SH-SY5Y (cell line): ENCODE measurements around the gene NUP214.

Source experiments
- GATA2 ChIP-seq: IDR thresholded peaks from 2 replicates; pipeline ENCODE4 v1.6.1; 2011; ENCODE audit warnings: mild to moderate bottlenecking, low read depth, low read length
- GATA3 ChIP-seq: IDR thresholded peaks from 2 replicates; pipeline ENCODE4 v1.6.1; 2011; ENCODE audit warnings: low read depth, mild to moderate bottlenecking, low read length, moderate library complexity

Gene NUP214

DNA sequence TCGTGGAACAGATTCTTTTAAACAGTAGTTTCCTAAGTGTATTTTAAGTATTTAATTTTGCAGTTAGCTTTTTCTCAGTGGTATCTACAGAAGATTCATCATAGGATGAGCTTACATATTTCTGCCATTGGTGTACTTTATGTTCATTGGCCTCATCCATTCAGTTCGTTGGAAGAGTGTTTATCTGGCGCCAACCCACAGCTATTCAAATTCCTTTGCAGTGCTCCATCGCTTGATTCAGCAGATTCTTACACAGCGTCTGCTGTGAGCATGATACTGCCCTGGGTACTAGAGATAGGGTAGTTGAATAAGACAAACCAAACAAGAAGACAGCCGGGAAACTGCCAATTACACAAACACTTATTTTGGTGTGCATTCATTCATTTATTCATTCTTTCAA, 55.1 kb downstream of the NUP214 start:
- no peak for TF ChIP-seq GATA2
- TF ChIP-seq GATA3, result no peak

DNA sequence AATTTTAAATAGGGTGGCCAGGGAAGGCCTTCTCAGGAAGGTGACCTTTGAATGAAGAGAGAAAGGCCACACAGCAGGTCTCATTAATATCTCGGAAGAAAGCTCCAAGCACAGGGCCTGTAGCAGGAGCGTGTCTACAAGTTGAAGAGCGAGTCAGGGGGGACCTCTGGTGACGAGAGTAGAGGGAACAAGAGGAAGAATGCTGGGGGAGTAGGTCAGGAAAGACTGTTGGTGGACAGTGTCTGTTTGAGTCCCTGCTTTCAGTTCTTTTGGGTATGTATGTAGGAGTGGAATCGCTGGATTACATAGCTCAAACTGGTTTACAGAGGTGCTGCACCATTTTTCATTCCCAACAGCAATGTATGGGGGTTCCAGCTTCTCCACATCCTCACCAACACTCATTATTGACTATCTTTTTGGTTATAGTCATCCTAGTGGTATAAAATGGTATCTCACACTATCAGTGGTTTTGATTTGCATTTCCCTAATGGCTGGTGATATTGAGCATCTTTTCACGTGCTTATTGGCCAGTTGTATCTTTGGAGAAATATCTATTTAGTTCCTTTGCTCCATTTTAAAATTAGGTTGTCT, 55.8 kb downstream of the NUP214 start:
- TF ChIP-seq GATA2 (no peak), GATA3 (no peak)

DNA sequence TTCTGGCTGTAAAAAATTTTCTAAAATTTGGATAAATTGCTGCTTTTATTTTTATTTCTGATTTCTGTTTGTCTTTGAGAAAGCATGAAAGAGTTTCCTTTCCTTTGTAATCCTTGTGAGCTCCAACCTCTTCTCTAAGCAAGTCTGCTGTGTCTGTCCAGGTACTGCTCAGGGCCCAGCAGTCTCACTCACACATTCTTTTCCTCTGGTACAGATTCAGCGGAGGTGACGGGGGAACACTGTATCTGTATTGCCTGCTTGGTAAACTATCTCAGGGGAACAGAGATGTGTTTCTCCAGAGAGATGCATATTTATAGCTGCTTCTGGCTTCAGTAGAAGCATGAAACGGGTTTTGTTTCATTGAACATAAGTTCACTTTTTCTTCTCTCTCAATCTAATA, 60.5 kb downstream of the NUP214 start:
- TF ChIP-seq GATA2 (no peak), GATA3 (no peak)

DNA sequence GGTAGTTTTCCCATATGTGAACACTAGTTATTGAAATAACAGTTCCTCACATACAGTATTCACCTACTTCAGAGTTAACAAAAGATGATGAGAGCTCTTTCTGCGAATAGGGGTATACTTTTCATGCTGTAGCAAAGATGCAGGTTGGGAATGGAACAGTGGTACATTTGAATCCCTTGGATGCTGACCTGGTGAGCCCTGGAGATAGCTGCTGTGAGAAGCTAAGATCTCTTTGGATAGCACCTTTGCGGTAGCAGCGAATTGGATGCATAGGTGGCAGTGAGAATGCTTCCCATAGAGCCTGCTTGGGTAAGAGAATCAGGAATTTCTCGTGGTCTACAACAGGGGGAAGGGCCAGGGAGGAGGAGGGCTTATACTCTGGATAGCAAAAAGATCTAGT, 61.2 kb downstream of the NUP214 start:
- no peak for TF ChIP-seq GATA3
- TF ChIP-seq GATA2, result no peak

GRCh38 chr9:131187957-131188356, 62.6 kb downstream of the NUP214 start:
- TF ChIP-seq GATA3, result no peak
- TF ChIP-seq GATA2, result no peak

GRCh38 chr9:131188976-131189375, 63.6 kb downstream of the NUP214 start:
- no peak for TF ChIP-seq GATA2
- no peak for TF ChIP-seq GATA3

DNA sequence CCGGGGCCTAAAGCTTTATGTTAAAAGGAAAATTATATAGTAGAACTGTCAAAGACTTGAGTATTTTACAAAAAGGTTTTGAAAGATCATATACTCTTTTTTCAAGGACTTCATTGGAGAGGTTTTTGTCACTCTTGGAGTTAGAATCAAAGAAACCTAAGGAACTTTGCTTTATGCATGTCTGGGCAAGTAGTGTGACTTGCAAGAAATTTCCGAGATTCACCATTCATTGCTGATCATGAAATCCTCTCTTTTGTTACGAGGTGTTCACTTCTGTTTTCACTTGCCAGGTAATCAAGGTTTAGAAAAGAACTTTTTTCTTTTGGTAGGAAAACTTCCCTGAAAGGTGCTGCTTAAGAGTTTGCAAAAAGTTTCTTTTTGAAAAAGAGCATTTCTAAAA, 64.8 kb downstream of the NUP214 start:
- no peak for TF ChIP-seq GATA3
- no peak for TF ChIP-seq GATA2

DNA sequence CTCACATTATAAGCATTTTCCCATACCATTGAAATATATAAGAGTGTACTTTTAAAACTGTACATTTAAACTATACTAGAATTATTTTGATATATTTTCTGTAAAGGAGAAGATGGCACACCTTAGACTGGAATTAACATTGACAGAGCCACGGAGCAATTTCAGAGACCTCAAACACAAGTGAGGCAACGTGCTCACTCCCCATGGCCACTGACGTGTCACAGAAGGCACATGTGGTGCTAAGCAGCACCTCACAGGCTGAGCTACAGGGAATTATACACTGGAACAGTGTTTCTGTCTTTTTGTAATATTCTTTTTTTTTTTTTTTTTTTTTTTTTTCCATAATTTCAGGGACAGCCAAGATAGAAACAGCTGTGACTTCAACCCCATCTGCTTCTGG, 66.5 kb downstream of the NUP214 start:
- TF ChIP-seq GATA2 (no peak), GATA3 (no peak)

DNA sequence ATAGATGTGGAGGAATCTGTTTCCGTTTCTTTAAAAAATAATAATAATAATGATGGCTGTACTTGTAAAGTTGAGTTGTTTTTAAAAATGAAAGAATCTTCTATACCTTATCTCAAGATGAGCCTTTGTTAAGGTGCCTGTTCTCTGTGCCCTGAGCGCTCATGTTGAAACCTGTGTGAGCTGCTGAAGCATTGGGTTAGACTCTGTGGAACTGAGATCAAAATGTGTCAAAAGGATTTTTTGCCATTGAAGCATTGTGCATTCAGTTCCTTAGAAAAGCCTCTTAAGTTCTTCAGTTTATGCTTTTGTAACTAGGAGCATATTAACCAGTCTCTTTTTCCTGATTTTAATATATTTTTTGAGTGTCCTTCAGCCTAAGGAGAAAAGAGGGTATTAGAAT, 67.7 kb downstream of the NUP214 start:
- no peak for TF ChIP-seq GATA2
- no peak for TF ChIP-seq GATA3

GRCh38 chr9:131194762-131195161, 69.4 kb downstream of the NUP214 start:
- no peak for TF ChIP-seq GATA2
- no peak for TF ChIP-seq GATA3

DNA sequence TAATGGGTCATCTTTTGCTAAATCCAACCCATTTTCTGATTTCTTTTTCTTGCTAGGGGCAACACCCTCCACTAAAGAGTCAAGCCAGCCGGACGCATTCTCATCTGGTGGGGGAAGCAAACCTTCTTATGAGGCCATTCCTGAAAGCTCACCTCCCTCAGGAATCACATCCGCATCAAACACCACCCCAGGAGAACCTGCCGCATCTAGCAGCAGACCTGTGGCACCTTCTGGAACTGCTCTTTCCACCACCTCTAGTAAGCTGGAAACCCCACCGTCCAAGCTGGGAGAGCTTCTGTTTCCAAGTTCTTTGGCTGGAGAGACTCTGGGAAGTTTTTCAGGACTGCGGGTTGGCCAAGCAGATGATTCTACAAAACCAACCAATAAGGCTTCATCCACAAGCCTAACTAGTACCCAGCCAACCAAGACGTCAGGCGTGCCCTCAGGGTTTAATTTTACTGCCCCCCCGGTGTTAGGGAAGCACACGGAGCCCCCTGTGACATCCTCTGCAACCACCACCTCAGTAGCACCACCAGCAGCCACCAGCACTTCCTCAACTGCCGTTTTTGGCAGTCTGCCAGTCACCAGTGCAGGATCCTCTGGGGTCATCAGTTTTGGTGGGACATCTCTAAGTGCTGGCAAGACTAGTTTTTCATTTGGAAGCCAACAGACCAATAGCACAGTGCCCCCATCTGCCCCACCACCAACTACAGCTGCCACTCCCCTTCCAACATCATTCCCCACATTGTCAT, 72.0 kb downstream of the NUP214 start:
- no peak for TF ChIP-seq GATA2
- no peak for TF ChIP-seq GATA3

DNA sequence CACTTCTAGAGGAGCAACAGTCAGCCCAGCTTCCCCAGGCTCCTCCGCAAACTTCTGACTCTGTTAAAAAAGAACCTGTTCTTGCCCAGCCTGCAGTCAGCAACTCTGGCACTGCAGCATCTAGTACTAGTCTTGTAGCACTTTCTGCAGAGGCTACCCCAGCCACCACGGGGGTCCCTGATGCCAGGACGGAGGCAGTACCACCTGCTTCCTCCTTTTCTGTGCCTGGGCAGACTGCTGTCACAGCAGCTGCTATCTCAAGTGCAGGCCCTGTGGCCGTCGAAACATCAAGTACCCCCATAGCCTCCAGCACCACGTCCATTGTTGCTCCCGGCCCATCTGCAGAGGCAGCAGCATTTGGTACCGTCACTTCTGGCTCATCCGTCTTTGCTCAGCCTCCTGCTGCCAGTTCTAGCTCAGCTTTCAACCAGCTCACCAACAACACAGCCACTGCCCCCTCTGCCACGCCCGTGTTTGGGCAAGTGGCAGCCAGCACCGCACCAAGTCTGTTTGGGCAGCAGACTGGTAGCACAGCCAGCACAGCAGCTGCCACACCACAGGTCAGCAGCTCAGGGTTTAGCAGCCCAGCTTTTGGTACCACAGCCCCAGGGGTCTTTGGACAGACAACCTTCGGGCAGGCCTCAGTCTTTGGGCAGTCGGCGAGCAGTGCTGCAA, 72.8 kb downstream of the NUP214 start:
- TF ChIP-seq GATA2 (no peak), GATA3 (no peak)

GRCh38 chr9:131201856-131202255, 76.5 kb downstream of the NUP214 start:
- TF ChIP-seq GATA3 (no peak), GATA2 (no peak)

DNA sequence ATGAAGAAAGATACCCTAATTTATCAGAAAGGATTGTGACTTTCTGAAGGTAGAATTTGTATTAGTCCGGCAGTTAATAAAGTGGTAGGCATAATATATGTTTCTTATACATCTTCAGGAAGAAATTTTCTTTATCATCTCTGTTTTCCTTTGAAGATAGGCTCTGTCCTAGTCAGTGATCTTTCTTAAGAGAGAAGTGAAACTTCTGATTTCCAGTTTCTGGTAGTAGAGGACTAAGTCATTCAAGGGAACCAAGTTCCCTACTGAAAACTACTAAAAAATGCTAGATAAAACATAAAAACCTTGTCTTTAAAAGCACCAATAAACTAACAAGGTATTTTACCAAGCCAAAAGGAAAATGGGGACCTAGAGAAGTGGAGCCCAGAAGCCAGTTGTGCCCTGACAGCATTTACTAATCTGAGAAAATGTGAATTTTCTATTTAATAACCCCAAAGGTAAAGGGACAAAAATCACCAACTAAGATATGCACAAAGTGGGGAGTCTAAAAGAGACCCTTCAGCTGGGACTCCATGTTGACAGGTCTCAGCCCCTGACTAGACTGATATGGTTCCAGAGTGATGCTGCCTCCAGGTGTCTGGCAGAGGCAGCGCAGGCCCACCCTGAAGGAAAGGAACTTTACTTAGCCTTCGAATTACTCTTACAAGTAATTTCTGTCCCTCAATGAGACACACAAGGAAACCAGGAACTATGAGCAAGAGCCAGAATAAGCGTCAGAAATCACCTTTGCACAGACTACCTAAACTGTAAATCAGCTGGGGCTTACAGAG, 78.2 kb downstream of the NUP214 start:
- TF ChIP-seq GATA3 (no peak), GATA2 (no peak)

DNA sequence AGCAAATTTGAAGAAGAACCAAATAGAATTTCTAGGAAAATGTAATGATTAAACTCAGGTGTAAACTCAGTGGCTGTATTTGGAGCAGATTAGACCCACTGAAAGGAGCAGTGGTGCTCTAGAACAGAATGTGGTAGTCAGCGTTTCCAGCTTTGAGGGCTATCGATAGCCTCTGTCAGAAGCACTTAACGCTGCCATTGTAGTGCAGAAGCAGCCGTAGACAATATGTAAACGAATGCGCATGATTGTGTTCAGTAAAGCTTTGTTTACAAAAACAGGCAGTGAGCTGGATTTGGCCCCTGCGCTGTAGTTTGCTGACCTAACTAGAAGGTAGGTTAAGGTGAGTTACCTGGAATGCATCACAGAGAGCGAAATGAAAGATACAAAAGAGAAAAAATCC, 78.9 kb downstream of the NUP214 start:
- no peak for TF ChIP-seq GATA2
